ENCODE measurements around the gene ZNF277.

The ZNF277 gene

GRCh38 chr7:112272921-112273561 is 66.5 kb downstream of the ZNF277 start:
- Histone ChIP-seq H3K4me3 (ENCODE audit: low read length) (no peak overlapping the region), H3K36me3 (ENCODE audit: control insufficient read depth, low read length) (no peaks in the 10 kb centered on the region), H3K4me1 (ENCODE audit: control insufficient read depth, low read length) (no peaks in the 10 kb centered on the region), H3K9me2 (replicated peaks; ENCODE audit: control insufficient read depth, low read length) (no peaks in the 10 kb centered on the region), H3K79me2 (ENCODE audit: control insufficient read depth, low read length) (no peaks in the 10 kb centered on the region; the same call in 1 of the 2 replicates), H3K27me3 (ENCODE audit: control insufficient read depth, low read length) (no peaks in the 10 kb centered on the region), H3K4me2 (ENCODE audit: low read length) (no peak overlapping the region), H3K27ac (ENCODE audit: low read depth, low read length) (no peak overlapping the region), H4K20me1 (ENCODE audit: control insufficient read depth, insufficient read depth, low read depth, low read length) (no peaks in the 10 kb centered on the region), H3F3A (ENCODE audit: control insufficient read depth, insufficient read depth) (no peaks in the 10 kb centered on the region), H3K9me3 (ENCODE audit: control insufficient read depth, insufficient read depth, low read length) (no peaks in the 10 kb centered on the region)
- TF ChIP-seq CTCF (IDR thresholded peaks at IDR 0.05; ENCODE audit: low read depth, low read length, poor library complexity, severe bottlenecking) (no peak), EZH2phosphoT487 (IDR thresholded peaks at IDR 0.05; ENCODE audit: borderline replicate concordance, low read length) (no peak)

- TF ChIP-seq CTCF (IDR thresholded peaks at IDR 0.05; ENCODE audit: low read depth, low read length, poor library complexity, severe bottlenecking) (no peak), EZH2phosphoT487 (IDR thresholded peaks at IDR 0.05; ENCODE audit: borderline replicate concordance, low read length) (no peak)
- Histone ChIP-seq H3K4me2 (ENCODE audit: low read length) (no peak overlapping the region), H3K27ac (ENCODE audit: low read depth, low read length) (no peak overlapping the region), H3F3A (ENCODE audit: control insufficient read depth, insufficient read depth) (no peaks in the 10 kb centered on the region), H3K4me1 (ENCODE audit: control insufficient read depth, low read length) (peaks cover 4% of the 10 kb centered on the region), H3K36me3 (ENCODE audit: control insufficient read depth, low read length) (no peaks in the 10 kb centered on the region), H3K79me2 (ENCODE audit: control insufficient read depth, low read length) (no peaks in the 10 kb centered on the region), H3K27me3 (ENCODE audit: control insufficient read depth, low read length) (no peaks in the 10 kb centered on the region), H3K9me2 (replicated peaks; ENCODE audit: control insufficient read depth, low read length) (no peaks in the 10 kb centered on the region), H3K4me3 (ENCODE audit: low read length) (no peak overlapping the region), H4K20me1 (ENCODE audit: control insufficient read depth, insufficient read depth, low read depth, low read length) (no peaks in the 10 kb centered on the region), H3K9me3 (ENCODE audit: control insufficient read depth, insufficient read depth, low read length) (no peaks in the 10 kb centered on the region)
Observed at GRCh38 chr7:112279042-112279441, 72.5 kb downstream of the ZNF277 start.

GRCh38 chr7:112280267-112280666 is 73.8 kb downstream of the ZNF277 start:
- no peaks in the 10 kb centered on the region for H3K9me3 ChIP-seq (ENCODE audit: control insufficient read depth, insufficient read depth, low read length)
- H3K4me3 ChIP-seq (ENCODE audit: low read length): no peak overlapping the region
- H3K79me2 ChIP-seq (ENCODE audit: control insufficient read depth, low read length): no peaks in the 10 kb centered on the region
- no peak overlapping the region for H3K4me2 ChIP-seq (ENCODE audit: low read length)
- H3K9me2 ChIP-seq (replicated peaks; ENCODE audit: control insufficient read depth, low read length): no peaks in the 10 kb centered on the region
- H3K27me3 ChIP-seq (ENCODE audit: control insufficient read depth, low read length): no peaks in the 10 kb centered on the region
- peaks cover 4% of the 10 kb centered on the region for H3K4me1 ChIP-seq (ENCODE audit: control insufficient read depth, low read length)
- H3K36me3 ChIP-seq (ENCODE audit: control insufficient read depth, low read length): no peaks in the 10 kb centered on the region
- H3K27ac ChIP-seq (ENCODE audit: low read depth, low read length): no peak overlapping the region
- H3F3A ChIP-seq (ENCODE audit: control insufficient read depth, insufficient read depth): no peaks in the 10 kb centered on the region
- TF ChIP-seq CTCF (IDR thresholded peaks at IDR 0.05; ENCODE audit: low read depth, low read length, poor library complexity, severe bottlenecking) (no peak), EZH2phosphoT487 (IDR thresholded peaks at IDR 0.05; ENCODE audit: borderline replicate concordance, low read length) (no peak)
- no peaks in the 10 kb centered on the region for H4K20me1 ChIP-seq (ENCODE audit: control insufficient read depth, insufficient read depth, low read depth, low read length)

Data from DOHH2 (cell line).